Breast epithelium (tissue), 4 donors: ENCODE data around the gene PREP. TPM values are rescaled to one million over a fixed set of nuclear protein-coding genes. Genes with fewer than 3 reads are reported as not detected.
"Not testable (repeated sequence)": the region's sequence is repeated elsewhere in the genome, so short reads cannot be mapped to it uniquely, and the experiment has no call there.

ENCODE experiments used
- DNase-seq, 2 donors: peaks; one replicate each; pipeline ENCODE4 v3.0.0-alpha.2; 2019; ENCODE audit warnings: low spot score in 2 of 2
- H3K27ac ChIP-seq, 2 donors: fragments of 200-600 bp; sonication (generic) in 1 of 2; one replicate each; pipeline ENCODE4 v1.5.1; 2016 to 2019; ENCODE audit warnings: mild to moderate bottlenecking in 1 of 2
- H3K27me3 ChIP-seq, 2 donors: fragments of 200-600 bp; sonication (generic) in 1 of 2; one replicate each; pipeline versions ENCODE4 v1.5.1 to v1.6.0; 2017 to 2019; ENCODE audit warnings: control low read depth in 1 of 2, mild to moderate bottlenecking in 1 of 2
- H3K36me3 ChIP-seq: fragments of 200-600 bp; one replicate; pipeline ENCODE4 v1.5.1; 2019
- H3K4me1 ChIP-seq, 2 donors: fragments of 200-600 bp; sonication (generic); one replicate each; pipeline ENCODE4 v1.5.1; 2016 to 2019; ENCODE audit warnings: control low read depth in 1 of 2
- H3K4me3 ChIP-seq, 3 donors: fragments of 200-600 bp; sonication (generic); 1 replicate in 2 of 3; 2 replicates in 1 of 3; pipeline ENCODE4 v1.5.1; 2016 to 2019; ENCODE audit warnings: mild to moderate bottlenecking in 3 of 3, moderate library complexity in 2 of 3
- H3K9me3 ChIP-seq, 2 donors: fragments of 200-600 bp; sonication (generic) in 1 of 2; one replicate each; pipeline ENCODE4 v1.5.1; 2016 to 2019; ENCODE audit warnings: control low read depth in 1 of 2
- CTCF ChIP-seq, 3 donors: fragments of 450-650 bp; IDR thresholded peaks; one replicate each; pipeline ENCODE4 v1.5.1; 2016 to 2017; ENCODE audit warnings: antibody characterized with exemption in 3 of 3, mild to moderate bottlenecking in 3 of 3, moderate library complexity in 3 of 3
- POLR2A ChIP-seq: fragments of 450-650 bp; IDR thresholded peaks from one replicate; pipeline ENCODE4 v1.6.1; 2016; ENCODE audit warnings: antibody characterized with exemption, mild to moderate bottlenecking, moderate library complexity
- POLR2AphosphoS5 ChIP-seq, 3 donors: sonication (generic); formaldehyde crosslinking; IDR thresholded peaks; one replicate each; pipeline ENCODE4 v1.6.1; 2017; ENCODE audit warnings: antibody characterized with exemption in 3 of 3
- intact Hi-C: fragments of 100-400 bp; cut with DNase I; formaldehyde crosslinking; loops from one replicate; pipeline ENCODE4 v1.15.1; 2023; ENCODE audit warnings: low total_unique reads
- total RNA-seq, 3 donors: library from RNA; depleted of rRNA; stranded (reverse); fragments of >200 nt; gene quantifications; one replicate each; pipeline ENCODE4 v1.1.0, GENCODE V29; 2016

The PREP gene
- total RNA-seq, 3 donors from 2014 or later: 18.4 to 22.3 (median 19.6) TPM

GRCh38 chr6:105346052-105346451 lies 56.8 kb downstream of the PREP start:
- no peaks in the 10 kb centered on the region for H3K27me3 ChIP-seq
- no peaks in the 10 kb centered on the region for H3K36me3 ChIP-seq
- H3K27ac ChIP-seq: peak overlapping the region in 1 of 2 donors; percentile 57
- no peaks in the 10 kb centered on the region for H3K4me1 ChIP-seq
- H3K4me3 ChIP-seq: no peak overlapping the region
- intact Hi-C loops: no loop called here
- TF ChIP-seq POLR2AphosphoS5 (IDR thresholded peaks at IDR 0.05) (no peak), POLR2A (no peak), CTCF (IDR thresholded peaks at IDR 0.05) (no peak)
- H3K9me3 ChIP-seq: no peaks in the 10 kb centered on the region
- DNase-seq: no peak

GRCh38 chr6:105345506-105345905 lies 57.4 kb downstream of the PREP start:
- no peaks in the 10 kb centered on the region for H3K9me3 ChIP-seq
- DNase-seq: no peak
- H3K27ac ChIP-seq: peak overlapping the region; percentile 57 to 68
- H3K4me1 ChIP-seq: no peaks in the 10 kb centered on the region
- TF ChIP-seq POLR2A: no peak
- no peak for TF ChIP-seq POLR2AphosphoS5 (IDR thresholded peaks at IDR 0.05)
- no peak for TF ChIP-seq CTCF (IDR thresholded peaks at IDR 0.05)
- no peak overlapping the region for H3K4me3 ChIP-seq
- H3K27me3 ChIP-seq: no peaks in the 10 kb centered on the region
- no peaks in the 10 kb centered on the region for H3K36me3 ChIP-seq
- intact Hi-C loops: no loop called here

- Histone ChIP-seq H3K9me3 (no peaks in the 10 kb centered on the region), H3K4me3 (no peak overlapping the region), H3K27ac (no peak overlapping the region), H3K27me3 (no peaks in the 10 kb centered on the region), H3K36me3 (no peaks in the 10 kb centered on the region), H3K4me1 (no peaks in the 10 kb centered on the region)
- intact Hi-C loops: no loop called here
- no peak for TF ChIP-seq CTCF (IDR thresholded peaks at IDR 0.05)
- no peak for DNase-seq
These were observed 58.0 kb downstream of the PREP start for GRCh38 chr6:105344881-105345370.

GRCh38 chr6:105338350-105338983 lies 64.4 kb downstream of the PREP start:
- not testable (repeated sequence) for H3K4me1 ChIP-seq, DNase-seq, H3K4me3 ChIP-seq, H3K27ac ChIP-seq, H3K36me3 ChIP-seq, H3K9me3 ChIP-seq, H3K27me3 ChIP-seq
- intact Hi-C loops: loop anchor here (10.0 kb wide), 1 partner anchor 354 kb away; no protein-coding TSS in a partner anchor

- Histone ChIP-seq H3K9me3 (no peaks in the 10 kb centered on the region), H3K36me3 (no peaks in the 10 kb centered on the region), H3K27me3 (no peaks in the 10 kb centered on the region), H3K4me3 (no peak overlapping the region), H3K4me1 (no peaks in the 10 kb centered on the region), H3K27ac (no peak overlapping the region)
- TF ChIP-seq POLR2A (no peak), POLR2AphosphoS5 (IDR thresholded peaks at IDR 0.05) (no peak), CTCF (IDR thresholded peaks at IDR 0.05) (no peak)
- intact Hi-C loops: loop anchor here (10.0 kb wide), 1 partner anchor 352 kb away; no protein-coding TSS in a partner anchor
- no peak for DNase-seq
These were observed 65.9 kb downstream of the PREP start for GRCh38 chr6:105336986-105337385.
